Cerebellar nuclear complex (tissue), 1 donor: Measurements from ENCODE around the gene PHYH.
"Not testable (repeated sequence)": the region's sequence is repeated elsewhere in the genome, so short reads cannot be mapped to it uniquely, and the experiment has no call there.

Source experiments
- DNase-seq, 2 experiments: peaks; one replicate each; lab custom pipeline; 2025; lab: John Stamatoyannopoulos, UW

The PHYH gene

GRCh38 chr10:13271552-13272163, 28.2 kb downstream of the PHYH start:
- no peak for DNase-seq

GRCh38 chr10:13270877-13271551, 28.9 kb downstream of the PHYH start:
- DNase-seq, result no peak

GRCh38 chr10:13268841-13269240, 31.0 kb downstream of the PHYH start:
- no peak for DNase-seq

- DNase-seq, result no peak
Measured at GRCh38 chr10:13268310-13268709, 31.6 kb downstream of the PHYH start.

- DNase-seq, result no peak
Measured at GRCh38 chr10:13263591-13263990, 36.3 kb downstream of the PHYH start.

GRCh38 chr10:13262433-13262832, 37.4 kb downstream of the PHYH start:
- DNase-seq, result no peak

GRCh38 chr10:13257621-13258140, 42.2 kb downstream of the PHYH start:
- no peak for DNase-seq

GRCh38 chr10:13256627-13257026, 43.2 kb downstream of the PHYH start:
- no peak for DNase-seq

GRCh38 chr10:13253726-13254125, 46.1 kb downstream of the PHYH start:
- DNase-seq, result no peak

- DNase-seq, result no peak
Measured at GRCh38 chr10:13247784-13248183, 52.1 kb downstream of the PHYH start.

- DNase-seq, result no peak
Measured at GRCh38 chr10:13247246-13247645, 52.6 kb downstream of the PHYH start.

- not testable (repeated sequence) for DNase-seq
Measured at GRCh38 chr10:13242260-13242659, 57.6 kb downstream of the PHYH start.

GRCh38 chr10:13241613-13242012, 58.3 kb downstream of the PHYH start:
- no peak for DNase-seq

GRCh38 chr10:13239923-13240322, 59.9 kb downstream of the PHYH start:
- no peak for DNase-seq

GRCh38 chr10:13238271-13239077, 61.4 kb downstream of the PHYH start:
- no peak for DNase-seq

GRCh38 chr10:13236638-13237037, 63.2 kb downstream of the PHYH start:
- no peak for DNase-seq

GRCh38 chr10:13234736-13235135, 65.1 kb downstream of the PHYH start:
- DNase-seq, result not testable (repeated sequence)

- DNase-seq, result no peak
Measured at GRCh38 chr10:13234172-13234571, 65.7 kb downstream of the PHYH start, which contains the start of gene UCMA. TSS of gene UCMA (minus strand) at chr10:13234374. CDS start at chr10:13234258, 116 bp downstream.

GRCh38 chr10:13233358-13233757, 66.5 kb downstream of the PHYH start:
- DNase-seq, result no peak

- DNase-seq, result no peak
Measured at GRCh38 chr10:13231808-13232207, 68.1 kb downstream of the PHYH start.

GRCh38 chr10:13231190-13231589, 68.7 kb downstream of the PHYH start:
- no peak for DNase-seq
